Endothelial cell of umbilical vein (primary cell): ENCODE data around the gene ERBB4. TPM values are rescaled to one million over a fixed set of nuclear protein-coding genes. Genes with fewer than 3 reads are reported as not detected.

ENCODE experiments used
- BruUV-seq: library from RNA; stranded (reverse); fragments of 400-500 nt; replicated peaks from 2 replicates; lab custom pipeline; 2021; lab: Mats Ljungman, UMichigan
- CTCF ChIA-PET: fragments of 300-600, 350-600 bp; sonication (Branson Sonifier 250); formaldehyde crosslinking; loops from one replicate; lab custom pipeline; 2021; ENCODE audit warnings: antibody characterized with exemption, inconsistent platforms; lab: Charles Lee
- POLR2A ChIA-PET: fragments of 300-600, 350-600 bp; sonication (Branson Sonifier 250); formaldehyde crosslinking; loops from one replicate; lab custom pipeline; 2021; ENCODE audit warnings: antibody characterized with exemption, inconsistent platforms; lab: Charles Lee
- DNase-seq: peaks from one replicate; pipeline ENCODE4 v3.0.0-alpha.2; 2011; ENCODE audit warnings: low read depth, low spot score
- FAIRE-seq: peaks from 2 replicates; lab custom pipeline; 2011; peaks lifted over from hg19 to GRCh38; lab: Jason Lieb, UNC
- H2AFZ ChIP-seq: 2 replicates; pipeline ENCODE4 v1.6.0; 2012; ENCODE audit warnings: low read depth, low read length, control low read depth, inconsistent platforms
- H3K27ac ChIP-seq: 2 replicates; pipeline ENCODE4 v1.5.1; 2011; ENCODE audit warnings: low read depth, mild to moderate bottlenecking, control low read depth, low read length, moderate library complexity; ENCODE audit not compliant: insufficient read depth
- H3K27me3 ChIP-seq, 2 experiments: 2 replicates each; pipeline versions ENCODE4 v1.6.0 to v1.6.1; 2011; ENCODE audit warnings: low read length in 2 of 2, mixed read lengths in 1 of 2; ENCODE audit not compliant: control insufficient read depth in 2 of 2, insufficient read depth in 2 of 2
- H3K36me3 ChIP-seq, 2 experiments: 2 replicates in 1 of 2; 3 replicates in 1 of 2; pipeline ENCODE4 v1.5.1; 2011; ENCODE audit warnings: low read length in 2 of 2, mild to moderate bottlenecking in 1 of 2, moderate library complexity in 1 of 2; ENCODE audit not compliant: control insufficient read depth in 2 of 2, insufficient read depth in 2 of 2; ENCODE audit errors: extremely low read depth in 1 of 2
- H3K4me1 ChIP-seq: 3 replicates; pipeline ENCODE4 v1.5.1; 2011; ENCODE audit warnings: mild to moderate bottlenecking, low read length; ENCODE audit not compliant: control insufficient read depth, insufficient read depth; ENCODE audit errors: extremely low read depth
- H3K4me2 ChIP-seq: 2 replicates; pipeline ENCODE4 v1.6.1; 2011; ENCODE audit warnings: low read length, control low read depth, mixed read lengths; ENCODE audit not compliant: insufficient read depth
- H3K4me3 ChIP-seq, 3 experiments: fragments of 200-600 bp in 1 of 3; sonication (generic), shearing (Covaris generic) in 1 of 3; replicated peaks in 1 of 3; 2 replicates each; pipeline ENCODE4 v1.5.1; 2011 to 2016; ENCODE audit warnings: control low read depth in 3 of 3, low read length in 3 of 3, mild to moderate bottlenecking in 2 of 3, inconsistent platforms in 1 of 3, low read depth in 1 of 3, moderate library complexity in 1 of 3; ENCODE audit not compliant: insufficient read depth in 1 of 3
- H3K79me2 ChIP-seq: 2 replicates; pipeline ENCODE4 v1.6.0; 2012; ENCODE audit warnings: low read length, inconsistent platforms; ENCODE audit not compliant: control insufficient read depth, insufficient read depth
- H3K9ac ChIP-seq: replicated peaks from 2 replicates; pipeline ENCODE3; 2011; ENCODE audit warnings: low read length, control low read depth; ENCODE audit not compliant: insufficient read depth; ENCODE audit errors: extremely low read depth
- H3K9me1 ChIP-seq: replicated peaks from 3 replicates; pipeline ENCODE4 v1.6.0; 2011; ENCODE audit warnings: mild to moderate bottlenecking, low read length; ENCODE audit not compliant: control insufficient read depth, insufficient read depth; ENCODE audit errors: extremely low read depth
- H3K9me3 ChIP-seq: replicated peaks from 2 replicates; pipeline ENCODE4 v1.5.1; 2012; ENCODE audit warnings: low read length, inconsistent platforms; ENCODE audit not compliant: control insufficient read depth, insufficient read depth
- H4K20me1 ChIP-seq: replicated peaks from 2 replicates; pipeline ENCODE3; 2011; ENCODE audit warnings: mild to moderate bottlenecking, low read length; ENCODE audit not compliant: control insufficient read depth, insufficient read depth; ENCODE audit errors: extremely low read depth
- EZH2 ChIP-seq: IDR thresholded peaks from 2 replicates; pipeline ENCODE4 v1.6.1; 2012; ENCODE audit warnings: borderline replicate concordance, low read depth, mild to moderate bottlenecking, moderate library complexity, low read length, inconsistent platforms; ENCODE audit not compliant: severe bottlenecking
- FOS ChIP-seq: IDR thresholded peaks from 2 replicates; pipeline ENCODE4 v1.6.1; 2011; ENCODE audit warnings: mild to moderate bottlenecking, low read length, moderate library complexity, borderline replicate concordance; ENCODE audit not compliant: insufficient read depth
- GATA2 ChIP-seq: IDR thresholded peaks from 2 replicates; pipeline ENCODE4 v1.7.0; 2011; ENCODE audit warnings: low read depth, mild to moderate bottlenecking, moderate library complexity, mixed read lengths, low read length; ENCODE audit not compliant: insufficient read length, insufficient read depth
- JUN ChIP-seq: IDR thresholded peaks from 2 replicates; pipeline ENCODE4 v1.6.1; 2011; ENCODE audit warnings: borderline replicate concordance, low read depth; ENCODE audit not compliant: insufficient read length, insufficient read depth
- MYC ChIP-seq: IDR thresholded peaks from one replicate; pipeline ENCODE4 v1.6.1; 2011; ENCODE audit warnings: mild to moderate bottlenecking, low read depth, low read length
- POLR2A ChIP-seq: IDR thresholded peaks from 2 replicates; pipeline ENCODE4 v1.6.1; 2012; ENCODE audit warnings: low read depth, mild to moderate bottlenecking, control low read depth, low read length
- POLR2AphosphoS5 ChIP-seq: IDR thresholded peaks from 2 replicates; pipeline ENCODE4 v1.6.1; 2012; ENCODE audit warnings: low read depth, mild to moderate bottlenecking, control low read depth, low read length, moderate library complexity; ENCODE audit not compliant: insufficient read depth
- dilution Hi-C: fragments of 300-500 bp; cut with MboI; formaldehyde crosslinking; loops from one replicate; pipeline ENCODE4 v1.15.0; 2019; ENCODE audit warnings: low sequenced_read_pairs; ENCODE audit not compliant: extremely low pct_ligation_motif_present
- intact Hi-C: fragments of 100-400 bp; cut with micrococcal nuclease; formaldehyde crosslinking; loops from one replicate; pipeline ENCODE4 v1.10.0; 2022
- polyA plus RNA-seq, 4 experiments: library from polyadenylated mRNA; depleted of rRNA in 3 of 4; stranded (reverse) in 3 of 4; unstranded in 1 of 4; fragments of >200 nt; gene quantifications; 2 replicates each; pipeline versions ENCODE4 v1.2.1 to v1.2.3, GENCODE V29; 2011 to 2012; ENCODE audit warnings: missing spikeins in 1 of 4
- total RNA-seq: library from RNA; stranded (reverse); gene quantifications from 2 replicates; pipeline ENCODE4 v1.2.3, GENCODE V29; 2021
- TF ChIP-seq, protein P1 (sequence below): IDR thresholded peaks from 2 replicates; pipeline ENCODE4 v1.6.1; 2011; ENCODE audit not compliant: insufficient read depth, insufficient read length
- TF ChIP-seq, protein P2 (sequence below), 2 donors: IDR thresholded peaks; 1 replicate in 1 of 2; 2 replicates in 1 of 2; pipeline ENCODE4 v1.5.1; 2011; ENCODE audit warnings: low read length in 2 of 2, mild to moderate bottlenecking in 2 of 2, moderate library complexity in 2 of 2, control low read depth in 1 of 2, inconsistent platforms in 1 of 2, low read depth in 1 of 2; ENCODE audit not compliant: insufficient read depth in 1 of 2; ENCODE audit errors: extremely low read depth in 1 of 2

ERBB4 gene
- total and polyA plus RNA-seq, 2 donors (not counting 3 experiments of a cell fraction or from before 2014, with no cell fraction given) = 0.01 to 0.27 TPM

GRCh38 chr2:212154477-212154878 lies 384.1 kb downstream of the ERBB4 start:
- no peaks in the 10 kb centered on the region for H3K27me3 ChIP-seq
- H3K9ac ChIP-seq = no peak overlapping the region
- CTCF ChIA-PET = interaction anchor here (0.6 to 1.4 kb wide), 2 partner anchors 95 to 149 kb away, joined by 3 to 4 read pairs; no protein-coding TSS in a partner anchor
- no peak overlapping the region for H2AFZ ChIP-seq
- intact Hi-C loops = no loop called here
- no TSS peak for BruUV-seq
- POLR2A ChIA-PET = no interaction called here
- no peak overlapping the region for H3K4me2 ChIP-seq
- H3K9me3 ChIP-seq = no peaks in the 10 kb centered on the region
- H3K9me1 ChIP-seq = no peaks in the 10 kb centered on the region
- dilution Hi-C loops = no loop called here
- H3K4me1 ChIP-seq = no peaks in the 10 kb centered on the region
- no peaks in the 10 kb centered on the region for H3K36me3 ChIP-seq
- no peaks in the 10 kb centered on the region for H3K79me2 ChIP-seq
- FAIRE-seq = no peak
- no peak for DNase-seq
- no peaks in the 10 kb centered on the region for H4K20me1 ChIP-seq
- no peak overlapping the region for H3K27ac ChIP-seq
- no peak for TF ChIP-seq POLR2AphosphoS5
- TF ChIP-seq, protein P1, sequence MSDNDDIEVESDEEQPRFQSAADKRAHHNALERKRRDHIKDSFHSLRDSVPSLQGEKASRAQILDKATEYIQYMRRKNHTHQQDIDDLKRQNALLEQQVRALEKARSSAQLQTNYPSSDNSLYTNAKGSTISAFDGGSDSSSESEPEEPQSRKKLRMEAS = no peak
- no peak for TF ChIP-seq EZH2
- no peak for TF ChIP-seq GATA2
- TF ChIP-seq FOS = no peak
- no peak for TF ChIP-seq POLR2A
- TF ChIP-seq MYC = no peak
- TF ChIP-seq JUN = no peak
- TF ChIP-seq, protein P2, sequence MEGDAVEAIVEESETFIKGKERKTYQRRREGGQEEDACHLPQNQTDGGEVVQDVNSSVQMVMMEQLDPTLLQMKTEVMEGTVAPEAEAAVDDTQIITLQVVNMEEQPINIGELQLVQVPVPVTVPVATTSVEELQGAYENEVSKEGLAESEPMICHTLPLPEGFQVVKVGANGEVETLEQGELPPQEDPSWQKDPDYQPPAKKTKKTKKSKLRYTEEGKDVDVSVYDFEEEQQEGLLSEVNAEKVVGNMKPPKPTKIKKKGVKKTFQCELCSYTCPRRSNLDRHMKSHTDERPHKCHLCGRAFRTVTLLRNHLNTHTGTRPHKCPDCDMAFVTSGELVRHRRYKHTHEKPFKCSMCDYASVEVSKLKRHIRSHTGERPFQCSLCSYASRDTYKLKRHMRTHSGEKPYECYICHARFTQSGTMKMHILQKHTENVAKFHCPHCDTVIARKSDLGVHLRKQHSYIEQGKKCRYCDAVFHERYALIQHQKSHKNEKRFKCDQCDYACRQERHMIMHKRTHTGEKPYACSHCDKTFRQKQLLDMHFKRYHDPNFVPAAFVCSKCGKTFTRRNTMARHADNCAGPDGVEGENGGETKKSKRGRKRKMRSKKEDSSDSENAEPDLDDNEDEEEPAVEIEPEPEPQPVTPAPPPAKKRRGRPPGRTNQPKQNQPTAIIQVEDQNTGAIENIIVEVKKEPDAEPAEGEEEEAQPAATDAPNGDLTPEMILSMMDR (IDR thresholded peaks at IDR 0.05; ENCODE audit: extremely low read depth in 1 of 2, insufficient read depth in 1 of 2, low read depth in 1 of 2, low read length in 2 of 2) = no peak
- H3K4me3 ChIP-seq = no peak overlapping the region
